NCI-H446 (cell line): ENCODE data around the gene CD82.
"Not testable (repeated sequence)": the region's sequence is repeated elsewhere in the genome, so short reads cannot be mapped to it uniquely, and the experiment has no call there.

ENCODE experiments used
- DNase-seq, 2 experiments: peaks; one replicate each; lab custom pipeline; 2025; lab: John Stamatoyannopoulos, UW

Gene CD82

DNA sequence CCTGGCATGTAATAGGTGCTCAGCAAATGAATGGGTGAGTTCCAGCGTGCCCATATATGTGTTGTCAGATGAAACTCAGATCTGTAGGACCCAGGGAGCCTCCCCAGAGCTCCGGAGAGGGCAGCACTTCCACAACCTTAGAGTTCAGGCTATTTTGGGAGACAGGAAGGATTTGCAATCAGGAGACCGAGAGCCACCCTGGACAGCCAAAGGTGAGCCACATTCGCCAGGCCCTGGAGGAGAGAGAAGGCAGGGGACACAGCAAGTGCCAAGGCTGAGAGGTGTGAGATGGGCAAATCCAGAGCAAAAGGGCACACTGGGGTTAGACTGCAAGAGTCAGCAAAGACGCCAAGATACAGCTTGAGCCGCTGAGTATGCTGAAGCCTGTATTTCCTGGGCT, 66.4 kb downstream of the CD82 start:
- no peak for DNase-seq

DNA sequence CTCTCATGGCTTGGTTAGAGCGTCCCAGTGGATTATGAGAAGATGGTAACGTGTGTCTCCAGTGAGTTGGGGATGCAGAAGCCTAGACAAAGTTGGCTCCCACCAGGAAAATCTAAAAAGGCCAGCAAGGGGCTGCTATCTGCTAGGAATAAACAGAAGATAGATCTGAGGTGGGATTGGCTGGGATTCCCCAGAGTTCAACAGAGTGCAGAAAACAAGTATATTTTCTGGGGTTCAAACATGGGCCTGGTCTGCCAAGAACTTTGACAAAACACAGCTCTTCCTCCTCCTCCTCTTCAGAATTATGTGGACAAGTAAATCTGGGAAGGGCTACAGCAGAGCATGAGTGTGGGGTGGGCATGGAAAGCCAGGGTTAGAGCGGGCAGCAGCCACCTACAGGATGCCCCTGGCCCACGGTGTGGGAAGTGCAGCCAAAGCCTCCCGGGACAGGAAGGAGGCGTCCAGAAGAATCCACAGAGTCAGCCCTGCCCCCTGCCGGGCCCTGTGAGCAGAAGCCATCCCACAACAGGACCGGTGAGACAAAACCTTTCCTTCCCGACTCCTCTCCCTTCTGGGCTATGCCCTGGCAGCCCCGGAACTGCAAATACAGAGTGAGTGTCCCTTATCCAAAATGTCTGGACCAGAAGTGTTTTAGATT, 67.1 kb downstream of the CD82 start:
- no peak for DNase-seq

DNA sequence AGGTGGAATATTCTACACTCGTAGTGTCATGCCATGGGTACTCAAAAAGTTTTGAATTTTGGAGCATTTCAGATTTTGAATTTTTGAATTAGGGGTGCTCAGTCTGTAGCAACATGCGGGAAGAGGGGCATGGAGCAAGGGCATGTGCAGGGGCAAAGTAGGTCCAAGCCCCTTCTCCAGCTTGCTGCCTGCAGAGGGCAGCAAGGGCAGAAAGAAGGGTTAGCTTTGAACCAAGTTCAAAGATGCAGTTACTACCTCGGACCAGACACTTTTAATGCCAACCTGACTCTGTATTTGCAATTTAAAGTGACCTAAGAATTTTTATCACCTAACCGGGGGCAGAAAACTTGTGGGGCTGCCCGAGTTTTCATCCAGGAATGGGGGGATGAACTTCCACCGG, 68.2 kb downstream of the CD82 start:
- DNase-seq = peak in 1 of 2 experiments; percentile 45

DNA sequence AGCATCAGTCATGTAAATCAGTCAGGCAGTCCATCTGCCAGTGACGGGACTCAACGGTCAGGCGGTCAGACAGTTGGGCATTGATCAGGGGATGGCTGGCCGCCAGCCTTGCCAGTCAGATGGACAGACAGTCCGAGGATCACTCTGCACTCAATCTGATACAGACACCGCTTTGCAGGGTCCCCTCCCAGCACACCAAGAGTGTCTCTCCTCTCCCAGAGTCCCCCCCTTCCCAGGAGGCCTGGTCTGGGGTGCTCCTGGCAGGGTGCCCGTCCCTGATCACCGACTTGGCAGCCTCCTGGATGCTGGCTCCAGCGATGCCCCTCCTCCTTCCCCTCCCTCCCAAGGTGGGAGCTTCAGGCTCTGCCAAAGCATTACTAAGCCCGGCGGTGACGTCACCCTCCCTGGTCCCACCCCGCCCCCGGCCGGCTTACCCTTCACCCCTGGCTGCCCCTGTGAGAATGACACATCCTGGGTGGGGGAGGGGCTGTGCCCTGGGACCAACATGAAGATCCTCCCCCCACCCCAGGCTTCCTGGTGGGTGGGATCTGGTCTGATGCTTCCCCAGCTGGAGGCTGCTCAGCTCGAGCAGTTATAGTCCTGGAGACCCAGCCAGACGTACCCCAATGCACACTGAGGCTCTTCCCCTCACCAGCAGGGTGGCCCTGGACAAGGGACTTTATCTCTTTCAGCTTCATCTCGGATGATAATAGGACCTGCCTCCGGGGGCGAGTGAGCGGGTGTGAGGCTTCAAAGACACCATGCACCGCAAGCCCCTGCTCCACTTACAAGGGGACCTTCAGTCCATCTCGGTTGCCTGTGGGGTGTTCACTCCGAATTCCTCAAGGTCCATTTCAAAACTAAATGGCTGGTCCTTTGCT, 69.2 kb downstream of the CD82 start:
- peak; percentile 90 to 97 for DNase-seq

DNA sequence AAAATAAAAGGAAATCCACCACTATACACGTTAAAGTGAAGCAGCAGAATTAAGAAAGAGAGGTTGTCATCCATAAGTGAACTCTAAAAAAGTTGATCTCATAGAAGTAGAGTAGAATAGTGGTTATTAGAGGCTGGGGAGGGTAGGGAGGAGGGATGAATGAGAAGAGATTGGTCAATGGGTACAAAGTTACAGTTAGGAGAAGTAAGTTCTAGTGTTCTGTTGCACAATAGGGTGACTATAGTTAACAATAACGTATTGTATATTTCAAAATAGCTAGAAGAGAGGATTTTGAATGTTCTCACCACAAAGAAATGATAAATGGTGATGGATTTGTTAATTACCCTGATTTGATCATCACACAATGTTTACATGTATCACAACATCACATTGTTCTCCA, 72.0 kb downstream of the CD82 start:
- DNase-seq = no peak

DNA sequence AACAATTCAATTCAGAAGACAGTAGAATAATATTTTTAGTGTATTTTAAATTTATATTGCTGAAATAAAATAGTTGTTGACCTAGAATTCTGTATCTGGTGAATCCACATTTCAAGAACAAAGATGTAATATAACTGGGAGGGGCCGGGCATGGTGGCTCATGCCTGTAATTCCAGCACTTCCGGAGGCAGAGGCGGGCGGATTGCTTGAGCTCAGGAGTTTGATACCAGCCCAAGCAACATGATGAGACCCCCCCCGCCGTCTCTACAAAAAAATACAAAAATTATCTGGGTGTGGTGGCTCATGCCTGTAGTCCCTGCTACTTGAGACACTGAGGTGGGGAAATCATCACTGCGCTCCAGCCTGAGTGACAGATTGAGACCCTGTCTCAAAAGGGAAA, 72.6 kb downstream of the CD82 start:
- DNase-seq = no peak

DNA sequence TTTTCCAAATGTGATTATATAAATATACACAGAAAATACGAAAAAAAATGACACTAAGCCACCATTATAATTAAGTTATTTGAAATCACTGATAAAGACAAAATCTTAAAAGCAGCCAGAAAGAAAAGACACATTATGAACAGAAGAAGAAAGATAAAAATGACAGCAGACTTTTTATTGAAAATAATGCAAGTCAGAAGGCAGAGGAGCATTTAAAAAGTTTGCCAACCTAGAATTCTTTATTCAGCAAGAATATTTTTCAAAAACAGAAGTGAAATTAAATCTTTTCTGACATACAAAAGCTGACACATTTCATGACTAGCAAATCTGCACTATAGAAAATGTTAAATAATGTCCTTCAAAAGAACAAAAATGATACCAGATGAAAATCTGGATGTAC, 77.8 kb downstream of the CD82 start:
- no peak for DNase-seq

DNA sequence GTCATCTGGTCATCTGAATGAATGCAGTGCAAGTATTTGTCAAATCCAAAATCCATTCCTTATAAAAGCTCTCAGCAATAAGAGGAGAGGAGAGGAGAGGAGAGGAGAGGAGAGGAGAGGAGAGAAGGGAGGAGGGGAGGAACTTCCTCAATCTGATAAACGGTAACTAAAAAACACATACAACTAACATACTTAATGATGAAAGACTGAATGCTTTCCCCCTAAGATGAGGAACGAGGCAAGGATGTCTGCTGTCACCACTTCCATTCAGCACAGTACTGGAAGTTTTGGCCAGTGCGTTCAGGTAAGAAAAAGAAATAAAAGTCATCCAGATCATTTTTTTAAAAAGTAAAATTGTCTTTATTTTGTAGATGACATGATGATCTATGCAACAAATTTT, 80.4 kb downstream of the CD82 start:
- no peak for DNase-seq

DNA sequence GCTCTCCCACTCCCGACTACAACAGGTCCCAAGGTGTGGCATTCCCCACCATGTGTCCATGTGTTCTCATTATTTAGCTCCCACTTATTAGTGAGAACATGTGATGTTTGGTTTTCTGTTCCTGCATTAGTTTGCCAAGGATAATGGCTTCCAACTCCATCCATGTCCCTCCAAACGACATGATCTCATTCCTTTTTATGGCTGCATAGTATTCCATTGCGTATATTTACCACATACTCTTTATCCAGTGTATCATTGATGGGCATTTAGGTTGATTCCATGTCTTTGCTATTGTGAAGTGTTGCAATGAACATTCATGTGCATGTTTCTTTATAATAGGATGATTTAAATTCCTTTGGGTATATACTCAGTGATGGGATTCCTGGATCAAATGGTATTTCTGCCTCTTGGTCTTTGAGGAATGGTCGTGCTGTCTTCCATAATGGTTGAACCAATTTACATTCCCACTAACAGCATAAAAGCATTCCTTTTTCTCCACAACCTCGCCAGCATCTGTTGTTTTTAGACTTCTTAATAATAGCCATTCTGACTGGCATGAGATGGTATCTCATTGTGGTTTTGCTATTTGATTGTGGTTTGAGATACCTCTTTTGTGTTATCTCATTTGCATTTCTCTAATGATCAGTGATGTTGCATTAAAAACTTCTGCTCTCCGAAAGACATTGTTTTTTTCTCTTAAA, 81.9 kb downstream of the CD82 start:
- not testable (repeated sequence) for DNase-seq

DNA sequence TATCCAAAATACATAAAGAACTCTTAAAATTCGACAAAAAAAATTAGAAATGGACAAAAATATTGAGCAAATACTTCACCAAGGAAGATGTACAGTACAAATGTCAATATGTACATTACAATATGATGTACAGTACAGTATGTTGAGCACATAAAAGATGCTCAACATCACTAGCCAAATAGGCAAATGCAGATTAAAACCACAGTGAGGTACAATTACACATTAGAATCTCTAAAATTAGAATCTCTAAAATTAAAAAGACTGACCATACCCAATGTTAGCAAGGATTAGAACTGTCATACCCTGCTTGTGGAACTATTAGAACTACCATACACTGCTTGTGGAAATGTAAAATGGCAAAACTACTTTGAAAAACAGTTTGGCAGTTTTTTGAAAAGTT, 82.6 kb downstream of the CD82 start:
- no peak for DNase-seq

DNA sequence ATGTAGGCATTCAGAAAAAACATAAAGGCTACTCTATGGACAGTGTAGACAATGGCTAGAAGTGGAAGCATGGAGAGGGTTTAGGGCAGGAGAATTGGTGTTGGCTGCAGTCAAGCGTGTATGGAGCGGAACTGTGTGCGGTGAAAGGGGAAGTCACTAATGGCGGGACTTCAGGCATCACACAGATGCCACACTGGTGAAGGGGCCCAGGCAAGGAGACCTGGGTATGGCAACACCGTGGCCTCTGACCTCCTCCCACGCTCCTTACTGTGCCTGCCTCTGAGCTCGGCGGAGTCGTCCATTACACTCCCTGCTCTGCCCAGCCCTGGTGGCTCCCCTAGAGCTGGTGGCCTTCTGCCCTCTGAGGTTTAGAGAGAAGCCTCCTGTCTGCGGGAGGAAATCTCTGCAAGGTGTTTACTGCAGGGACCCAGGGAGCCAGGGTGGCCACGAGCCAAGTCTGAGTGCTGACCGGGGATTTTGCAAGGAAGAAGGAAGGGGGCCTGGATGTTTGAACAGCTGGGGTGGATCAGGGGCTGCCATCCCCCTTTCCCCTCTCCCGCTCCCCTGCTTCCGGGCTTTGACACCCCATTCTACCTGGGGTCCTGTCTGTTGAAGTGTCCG, 86.2 kb downstream of the CD82 start:
- DNase-seq = no peak

DNA sequence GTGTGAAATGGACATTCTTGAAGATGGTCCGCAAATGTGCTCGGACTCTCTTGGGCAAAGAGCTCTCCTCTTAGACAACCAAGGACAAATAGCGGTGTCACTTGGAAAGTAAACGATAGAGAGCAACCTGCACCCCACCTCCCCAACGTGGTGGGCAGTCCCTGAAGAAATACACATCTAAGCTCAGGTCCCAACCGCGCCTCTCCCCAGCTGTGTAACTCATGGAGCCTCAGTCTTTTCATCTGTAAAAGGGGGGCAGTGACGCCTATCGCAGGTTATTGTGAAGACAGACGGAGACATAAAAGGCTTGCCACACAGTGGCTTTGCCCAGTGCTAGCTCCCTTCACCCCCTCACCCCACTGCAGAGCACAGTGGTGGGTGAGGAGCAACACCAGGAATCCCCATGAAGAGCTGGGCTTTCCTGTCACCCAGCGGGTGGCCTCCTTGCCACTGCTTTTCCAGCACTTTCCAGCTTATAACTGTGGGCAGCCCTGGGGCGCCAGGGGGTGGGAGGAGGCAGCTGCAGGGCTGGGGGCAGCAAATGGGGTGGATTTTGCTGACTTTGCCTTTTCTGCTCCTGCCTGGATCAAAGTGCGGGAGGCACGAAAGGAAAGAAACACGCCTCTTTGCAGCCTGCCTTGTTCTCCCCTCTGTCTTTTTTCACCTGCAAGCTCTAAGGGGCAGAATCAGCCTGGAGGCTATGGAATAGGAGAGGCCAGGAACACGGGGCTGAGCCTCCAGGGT, 87.6 kb downstream of the CD82 start:
- DNase-seq = no peak

DNA sequence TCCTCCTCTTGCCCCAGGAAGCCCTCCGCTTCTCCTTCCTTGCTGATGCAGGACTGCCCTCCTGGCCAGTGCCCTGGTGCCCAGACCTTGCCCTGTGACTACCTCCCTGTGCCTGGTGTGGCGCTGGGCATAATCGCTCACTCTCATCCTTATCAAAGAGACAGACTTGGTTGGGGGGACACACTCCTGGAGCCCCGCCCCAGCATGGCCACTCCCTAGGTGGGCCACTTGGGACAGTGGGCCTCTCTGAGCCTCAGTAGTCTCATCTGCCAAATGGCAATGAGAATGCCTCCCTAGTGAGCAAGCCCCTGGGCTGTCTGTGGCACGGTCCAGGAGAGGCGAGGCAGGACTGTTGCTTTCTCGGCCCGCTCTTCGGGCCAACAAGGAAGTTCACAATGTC, 88.6 kb downstream of the CD82 start:
- DNase-seq = no peak

DNA sequence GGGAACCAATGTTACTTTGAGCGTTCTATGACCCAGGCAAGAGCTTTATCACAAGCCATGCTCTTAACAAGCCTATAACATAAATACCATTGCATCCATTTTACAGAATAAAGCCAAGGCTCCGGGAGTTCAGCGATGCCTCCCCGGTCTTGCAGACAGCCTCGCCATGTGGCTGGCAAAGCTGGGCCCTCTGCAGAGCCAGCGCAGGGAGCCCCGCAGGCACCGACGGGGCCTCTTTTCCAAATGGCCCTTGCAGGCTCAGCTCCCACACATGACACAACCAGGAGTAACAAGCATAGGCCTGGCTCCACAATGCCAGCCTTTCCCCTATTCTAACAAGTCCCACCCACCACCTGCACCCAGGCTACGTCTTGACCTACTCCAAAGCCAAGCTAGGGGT, 89.1 kb downstream of the CD82 start:
- DNase-seq = no peak

DNA sequence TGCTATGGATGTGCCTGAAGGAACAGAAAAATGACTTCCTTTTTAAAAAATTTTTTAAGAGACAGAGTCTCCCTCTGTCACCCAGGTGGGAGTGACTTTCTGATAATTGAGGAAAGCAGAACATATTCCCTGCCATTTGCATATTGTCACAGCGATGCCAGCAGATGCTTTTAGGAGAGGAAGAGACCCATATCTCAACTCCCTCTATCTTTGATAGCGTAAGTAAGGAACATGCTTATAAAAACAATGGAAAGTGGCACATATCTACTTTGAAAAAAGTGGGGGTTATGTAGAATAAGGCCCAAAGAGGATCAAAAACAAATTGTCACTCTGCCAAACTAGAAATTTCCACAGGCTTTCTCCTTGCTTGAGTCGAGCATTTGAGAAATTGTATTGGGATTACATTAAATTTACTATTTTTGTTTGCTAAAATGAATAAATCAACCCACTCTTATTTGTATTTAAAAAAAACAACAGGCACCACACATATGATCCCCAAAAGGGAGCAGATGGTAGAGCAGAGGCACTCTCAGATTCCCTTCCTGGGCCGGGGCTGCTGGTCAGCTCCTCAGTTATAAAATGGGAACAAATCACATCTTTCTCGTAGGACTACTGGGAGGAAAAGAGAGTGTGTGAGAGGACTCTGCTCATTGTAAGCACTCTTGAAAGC, 92.5 kb downstream of the CD82 start:
- DNase-seq = no peak

DNA sequence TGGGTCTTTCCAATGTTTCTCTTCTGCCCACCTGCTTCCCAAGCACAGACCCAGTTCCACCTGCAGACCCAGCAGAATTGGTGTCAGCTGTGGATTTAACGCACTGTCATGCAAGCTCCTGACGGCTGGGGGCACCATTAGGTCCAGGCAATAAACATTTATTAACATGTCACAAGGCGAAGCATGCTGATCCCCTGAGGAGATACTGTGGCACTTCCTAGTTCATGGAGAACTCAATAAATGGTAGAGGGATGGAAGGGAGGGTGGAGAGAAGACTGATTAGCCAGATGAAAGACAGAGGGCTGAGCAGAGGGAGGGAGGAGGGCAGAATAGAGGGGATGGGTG, 93.0 kb downstream of the CD82 start:
- DNase-seq = no peak

DNA sequence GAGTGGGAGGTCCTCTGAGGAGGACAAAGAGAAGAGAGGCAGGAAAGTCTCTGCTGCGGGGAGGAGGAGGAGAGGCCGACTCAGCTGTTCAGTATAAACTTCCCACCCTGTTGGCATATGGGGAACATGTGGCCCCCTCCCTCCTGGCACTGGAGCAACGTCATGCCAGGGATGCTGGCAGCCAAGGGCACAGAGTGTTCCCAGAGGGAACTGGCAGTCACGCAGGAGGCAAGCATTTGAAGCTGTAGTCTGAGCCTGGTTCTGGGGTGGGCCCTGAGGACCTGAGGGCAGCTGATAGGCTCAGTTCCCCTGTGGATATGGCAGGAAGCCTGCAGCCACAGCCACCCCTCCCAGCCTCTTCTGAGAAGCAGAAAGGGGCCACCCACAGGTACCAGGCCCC, 94.2 kb downstream of the CD82 start:
- peak; percentile 39 to 79 for DNase-seq

DNA sequence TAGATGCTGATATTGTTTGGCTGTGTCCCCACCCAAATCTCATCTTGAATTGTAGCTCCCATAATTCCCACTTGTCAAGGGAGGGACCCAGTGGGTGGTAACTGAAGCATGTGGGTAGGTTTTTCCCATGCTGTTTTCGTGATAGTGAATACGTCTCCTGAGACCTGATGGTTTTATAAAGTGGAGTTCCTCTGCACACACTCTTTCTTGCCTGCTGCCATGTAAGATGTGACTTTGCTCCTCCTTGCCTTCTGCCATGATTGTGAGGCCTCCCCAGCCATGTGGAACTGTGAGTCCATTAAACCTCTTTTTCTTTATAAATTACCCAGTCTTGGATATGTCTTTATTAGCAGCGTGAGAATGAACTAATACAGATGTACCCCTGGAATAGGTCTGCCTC, 95.1 kb downstream of the CD82 start:
- not testable (repeated sequence) for DNase-seq

DNA sequence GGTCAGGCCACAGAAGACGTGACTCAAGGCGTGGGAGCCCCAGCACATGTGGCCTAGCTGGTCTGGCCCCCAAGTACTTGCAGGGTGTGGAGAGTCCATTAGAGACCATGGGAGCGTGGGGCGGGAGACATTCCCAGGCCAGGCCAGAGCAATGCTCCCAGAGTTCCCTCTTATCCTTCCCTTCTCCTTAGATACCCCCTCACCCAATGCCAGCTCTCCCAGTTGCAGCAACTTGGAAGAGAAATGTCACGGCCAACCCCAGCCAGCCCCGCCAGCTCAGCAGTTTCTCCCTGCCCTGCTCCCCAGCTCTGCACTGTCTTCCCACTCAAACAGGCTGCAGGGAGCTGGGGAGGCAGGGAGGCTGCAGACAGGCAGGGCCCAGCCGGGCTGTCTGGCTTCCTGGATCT, 95.9 kb downstream of the CD82 start:
- DNase-seq = no peak
